ENCODE data around the gene TNIP1. TPM values are rescaled to one million over a fixed set of nuclear protein-coding genes. Genes with fewer than 3 reads are reported as not detected.

The TNIP1 gene
- total RNA-seq, 1 experiment from 2014 or later: 65.7 TPM

DNA sequence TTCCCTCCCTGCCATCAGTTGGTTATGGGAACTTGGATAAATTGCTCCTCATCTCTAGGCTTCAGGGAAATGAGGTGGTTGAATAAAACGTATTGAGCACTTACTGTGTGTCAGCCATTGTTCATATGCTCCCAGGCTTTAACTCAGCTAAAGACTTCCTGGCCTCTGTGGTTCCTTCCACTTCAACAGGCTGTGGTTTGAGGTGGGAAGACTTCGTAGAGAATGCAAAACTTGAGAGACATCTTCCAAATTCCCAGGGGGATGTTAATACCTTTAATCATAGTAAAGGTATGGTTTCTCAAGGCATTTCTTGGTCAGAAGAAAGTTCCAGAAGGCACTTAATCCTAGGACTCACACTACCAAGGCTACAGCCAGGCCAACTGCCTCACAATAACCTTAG, 62.0 kb downstream of the TNIP1 start:
- Mint-ChIP-seq H3K27ac (ENCODE audit: unreplicated experiment) (no peak overlapping the region), H3K27me3 (ENCODE audit: insufficient read depth, unreplicated experiment) (no peaks in the 10 kb centered on the region), H3K4me1 (ENCODE audit: low read depth, unreplicated experiment) (peaks cover 13% of the 10 kb centered on the region), H3K36me3 (ENCODE audit: insufficient read depth, unreplicated experiment) (peaks cover 14% of the 10 kb centered on the region), H3K4me3 (ENCODE audit: unreplicated experiment) (no peak overlapping the region), H3K9me3 (ENCODE audit: unreplicated experiment) (no peaks in the 10 kb centered on the region)
- POLR2A ChIA-PET: no interaction called here
- TF ChIP-seq, protein P1, sequence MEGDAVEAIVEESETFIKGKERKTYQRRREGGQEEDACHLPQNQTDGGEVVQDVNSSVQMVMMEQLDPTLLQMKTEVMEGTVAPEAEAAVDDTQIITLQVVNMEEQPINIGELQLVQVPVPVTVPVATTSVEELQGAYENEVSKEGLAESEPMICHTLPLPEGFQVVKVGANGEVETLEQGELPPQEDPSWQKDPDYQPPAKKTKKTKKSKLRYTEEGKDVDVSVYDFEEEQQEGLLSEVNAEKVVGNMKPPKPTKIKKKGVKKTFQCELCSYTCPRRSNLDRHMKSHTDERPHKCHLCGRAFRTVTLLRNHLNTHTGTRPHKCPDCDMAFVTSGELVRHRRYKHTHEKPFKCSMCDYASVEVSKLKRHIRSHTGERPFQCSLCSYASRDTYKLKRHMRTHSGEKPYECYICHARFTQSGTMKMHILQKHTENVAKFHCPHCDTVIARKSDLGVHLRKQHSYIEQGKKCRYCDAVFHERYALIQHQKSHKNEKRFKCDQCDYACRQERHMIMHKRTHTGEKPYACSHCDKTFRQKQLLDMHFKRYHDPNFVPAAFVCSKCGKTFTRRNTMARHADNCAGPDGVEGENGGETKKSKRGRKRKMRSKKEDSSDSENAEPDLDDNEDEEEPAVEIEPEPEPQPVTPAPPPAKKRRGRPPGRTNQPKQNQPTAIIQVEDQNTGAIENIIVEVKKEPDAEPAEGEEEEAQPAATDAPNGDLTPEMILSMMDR (IDR thresholded peaks at IDR 0.05; ENCODE audit: insufficient read depth in 1 of 2, low read depth in 1 of 2, low read length in 1 of 2, severe bottlenecking in 1 of 2, unreplicated experiment in 1 of 2): no peak
- Histone ChIP-seq H3K4me1 (peaks cover 21% of the 10 kb centered on the region), H3K9me3 (no peaks in the 10 kb centered on the region), H3K4me3 (ENCODE audit: low read depth, low read length) (no peak overlapping the region), H3K27me3 (replicated peaks; ENCODE audit: control insufficient read depth, insufficient read depth, low read length) (no peaks in the 10 kb centered on the region), H3K36me3 (ENCODE audit: control insufficient read depth, insufficient read depth, low read length) (0 out of 2 replicates have a peak, but pooled peaks cover 1% of the 10 kb centered on the region)
- BruUV-seq (replicated peaks): no TSS peak
- no peak for DNase-seq
- CTCF ChIA-PET: no interaction called here
- intact Hi-C loops (cut with micrococcal nuclease; ENCODE audit: unreplicated experiment): no loop called here

DNA sequence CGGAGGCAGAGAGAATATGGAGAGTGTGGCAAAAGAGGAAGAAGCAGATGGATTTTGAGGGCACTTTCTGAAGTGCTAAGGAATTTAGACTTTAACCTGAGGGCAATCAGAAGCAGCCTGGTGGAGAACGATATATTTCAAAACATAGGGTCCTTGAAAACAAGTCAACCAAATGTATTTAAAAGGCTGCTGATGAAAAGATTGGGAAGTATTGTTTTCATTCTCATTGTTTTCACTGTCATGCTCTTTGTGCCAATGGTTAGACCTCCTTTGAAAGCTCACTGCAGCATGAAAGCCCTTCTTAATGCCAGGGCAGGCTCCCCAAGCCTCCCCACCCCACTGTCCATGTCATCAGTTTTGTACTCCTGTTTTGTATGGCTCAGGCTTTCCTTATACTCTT, 62.9 kb downstream of the TNIP1 start:
- ChIA-PET POLR2A (no interaction called here), CTCF (no interaction called here)
- Mint-ChIP-seq H3K9me3 (ENCODE audit: unreplicated experiment) (no peaks in the 10 kb centered on the region), H3K27ac (ENCODE audit: unreplicated experiment) (no peak overlapping the region), H3K36me3 (ENCODE audit: insufficient read depth, unreplicated experiment) (peaks cover 14% of the 10 kb centered on the region), H3K4me1 (ENCODE audit: low read depth, unreplicated experiment) (peaks cover 13% of the 10 kb centered on the region), H3K27me3 (ENCODE audit: insufficient read depth, unreplicated experiment) (no peaks in the 10 kb centered on the region), H3K4me3 (ENCODE audit: unreplicated experiment) (no peak overlapping the region)
- intact Hi-C loops (cut with micrococcal nuclease; ENCODE audit: unreplicated experiment): no loop called here
- TF ChIP-seq, protein P1 (IDR thresholded peaks at IDR 0.05; ENCODE audit: insufficient read depth in 1 of 2, low read depth in 1 of 2, low read length in 1 of 2, severe bottlenecking in 1 of 2, unreplicated experiment in 1 of 2): no peak
- H3K36me3 ChIP-seq (ENCODE audit: control insufficient read depth, insufficient read depth, low read length): 0 out of 2 replicates have a peak, but pooled peaks cover 1% of the 10 kb centered on the region
- DNase-seq: no peak
- H3K4me3 ChIP-seq (ENCODE audit: low read depth, low read length): no peak overlapping the region
- H3K9me3 ChIP-seq: no peaks in the 10 kb centered on the region
- BruUV-seq (replicated peaks): no TSS peak
- peaks cover 21% of the 10 kb centered on the region for H3K4me1 ChIP-seq
- no peaks in the 10 kb centered on the region for H3K27me3 ChIP-seq (replicated peaks; ENCODE audit: control insufficient read depth, insufficient read depth, low read length)

DNA sequence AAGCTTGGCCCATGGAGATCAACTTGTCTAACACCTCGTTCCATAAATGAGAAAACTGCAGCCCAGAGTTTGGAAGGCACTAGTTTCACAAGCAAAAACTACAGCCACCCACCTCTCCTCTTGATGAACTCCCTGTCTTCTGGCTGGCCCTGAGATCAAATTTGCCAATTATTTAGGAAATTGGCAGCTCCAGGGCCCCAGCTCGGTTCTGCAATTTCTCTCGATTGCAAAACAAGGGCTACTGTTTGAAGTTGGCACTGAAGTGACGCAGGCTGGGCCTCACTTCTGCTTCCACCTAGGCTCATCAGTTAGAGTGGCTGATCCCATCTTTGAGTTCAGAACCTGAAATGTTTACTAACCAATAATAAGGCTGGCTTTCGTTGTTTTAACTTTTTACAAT, 64.1 kb downstream of the TNIP1 start:
- DNase-seq: no peak
- Histone ChIP-seq H3K4me3 (ENCODE audit: low read depth, low read length) (no peak overlapping the region), H3K27me3 (replicated peaks; ENCODE audit: control insufficient read depth, insufficient read depth, low read length) (no peaks in the 10 kb centered on the region), H3K4me1 (peaks cover 21% of the 10 kb centered on the region), H3K36me3 (ENCODE audit: control insufficient read depth, insufficient read depth, low read length) (no peaks in the 10 kb centered on the region), H3K9me3 (no peaks in the 10 kb centered on the region)
- no TSS peak for BruUV-seq (replicated peaks)
- intact Hi-C loops (cut with micrococcal nuclease; ENCODE audit: unreplicated experiment): no loop called here
- CTCF ChIA-PET: interaction anchor here (0.6 to 0.9 kb wide), 2 partner anchors 14 to 148 kb away, joined by 3 to 5 read pairs; no protein-coding TSS in a partner anchor
- Mint-ChIP-seq H3K27ac (ENCODE audit: unreplicated experiment) (no peak overlapping the region), H3K27me3 (ENCODE audit: insufficient read depth, unreplicated experiment) (no peaks in the 10 kb centered on the region), H3K4me3 (ENCODE audit: unreplicated experiment) (no peak overlapping the region), H3K9me3 (ENCODE audit: unreplicated experiment) (no peaks in the 10 kb centered on the region), H3K36me3 (ENCODE audit: insufficient read depth, unreplicated experiment) (peaks cover 14% of the 10 kb centered on the region), H3K4me1 (ENCODE audit: low read depth, unreplicated experiment) (peaks cover 13% of the 10 kb centered on the region)
- POLR2A ChIA-PET: no interaction called here
- TF ChIP-seq, protein P1 (IDR thresholded peaks at IDR 0.05; ENCODE audit: insufficient read depth in 1 of 2, low read depth in 1 of 2, low read length in 1 of 2, severe bottlenecking in 1 of 2, unreplicated experiment in 1 of 2): no peak

All from Caco-2 (cell line).